ENCODE results near the gene LRRC49.
"Not testable (repeated sequence)": the region's sequence is repeated elsewhere in the genome, so short reads cannot be mapped to it uniquely, and the experiment has no call there.

LRRC49 gene

DNA sequence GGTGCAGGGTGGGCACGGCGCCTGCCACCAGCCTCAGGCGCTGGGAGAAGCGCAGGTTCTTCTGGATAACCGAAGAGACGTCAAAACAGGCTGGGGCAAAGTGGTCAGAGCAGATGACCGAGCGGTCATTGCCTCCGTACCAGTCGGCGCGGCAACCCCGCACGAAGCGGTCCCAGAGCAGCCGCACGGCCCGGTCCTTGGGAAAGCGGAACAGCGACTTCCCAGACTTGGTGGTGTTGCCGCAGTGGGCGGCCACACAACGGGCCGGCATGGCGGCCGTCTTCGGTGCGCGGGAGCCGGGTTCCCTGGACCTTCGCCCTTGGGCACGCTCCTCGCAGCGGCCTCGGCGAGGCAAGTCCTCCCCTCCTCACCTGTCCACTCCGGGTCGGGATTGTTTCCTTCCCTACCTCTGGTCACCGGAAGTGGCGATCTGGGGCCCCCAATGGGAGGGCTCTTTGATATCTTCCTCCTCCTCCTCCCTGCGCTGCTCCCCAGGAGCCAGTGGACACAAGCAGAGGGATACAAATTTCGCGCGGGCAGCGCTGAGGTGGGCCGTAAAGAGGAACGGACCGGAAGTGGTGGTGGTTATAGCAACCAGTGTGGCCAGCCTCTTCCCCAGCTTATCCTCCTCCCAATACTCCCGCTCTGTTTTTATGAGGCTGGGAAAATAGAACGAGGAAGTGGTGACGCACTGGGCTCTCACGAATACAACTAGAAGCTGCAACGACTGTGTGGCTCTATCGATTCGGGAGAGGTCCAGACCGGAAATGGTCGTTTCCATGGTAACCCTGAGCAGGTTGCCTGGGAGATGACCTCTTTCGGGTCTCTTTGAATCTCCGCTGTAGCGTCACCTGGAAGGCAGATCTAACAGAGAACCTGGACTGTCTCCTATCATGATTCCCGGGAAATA is at the start of gene LRRC49, which contains the start of gene THAP10:
Gene LRRC49 (plus strand): TSS at position 825 of the 910 bp plus-strand sequence. CDS start 69 bp downstream, at position 894.
Gene THAP10 (minus strand): TSS at position 432 of the 910 bp plus-strand sequence. CDS start 161 bp downstream, at position 271.
- no peak for FAIRE-seq

GRCh38 chr15:70845602-70846360 is 46.8 kb upstream of the LRRC49 start:
- no peak for FAIRE-seq

DNA sequence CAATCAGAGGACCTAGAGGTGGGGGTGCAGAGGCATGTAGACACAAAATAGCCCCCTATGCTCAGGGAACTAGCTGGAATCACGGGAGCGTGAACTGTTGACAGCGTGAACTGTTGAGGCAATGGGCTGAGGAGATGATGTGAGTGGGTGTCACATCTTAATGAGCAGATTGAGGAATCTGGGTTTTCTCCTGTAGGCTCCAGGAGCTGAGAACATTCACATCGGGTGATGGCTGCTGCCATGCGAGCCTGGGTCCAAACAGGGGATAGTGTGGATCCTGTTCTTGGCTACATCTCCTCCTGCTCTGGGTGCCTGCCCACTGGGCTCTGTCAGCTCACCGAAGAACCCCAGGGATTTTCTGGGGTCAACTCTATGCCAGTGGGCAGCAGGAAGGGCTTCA is 40.7 kb upstream of the LRRC49 start:
- FAIRE-seq = no peak

- FAIRE-seq = no peak
These were observed 39.9 kb upstream of the LRRC49 start for GRCh38 chr15:70852501-70853317.

DNA sequence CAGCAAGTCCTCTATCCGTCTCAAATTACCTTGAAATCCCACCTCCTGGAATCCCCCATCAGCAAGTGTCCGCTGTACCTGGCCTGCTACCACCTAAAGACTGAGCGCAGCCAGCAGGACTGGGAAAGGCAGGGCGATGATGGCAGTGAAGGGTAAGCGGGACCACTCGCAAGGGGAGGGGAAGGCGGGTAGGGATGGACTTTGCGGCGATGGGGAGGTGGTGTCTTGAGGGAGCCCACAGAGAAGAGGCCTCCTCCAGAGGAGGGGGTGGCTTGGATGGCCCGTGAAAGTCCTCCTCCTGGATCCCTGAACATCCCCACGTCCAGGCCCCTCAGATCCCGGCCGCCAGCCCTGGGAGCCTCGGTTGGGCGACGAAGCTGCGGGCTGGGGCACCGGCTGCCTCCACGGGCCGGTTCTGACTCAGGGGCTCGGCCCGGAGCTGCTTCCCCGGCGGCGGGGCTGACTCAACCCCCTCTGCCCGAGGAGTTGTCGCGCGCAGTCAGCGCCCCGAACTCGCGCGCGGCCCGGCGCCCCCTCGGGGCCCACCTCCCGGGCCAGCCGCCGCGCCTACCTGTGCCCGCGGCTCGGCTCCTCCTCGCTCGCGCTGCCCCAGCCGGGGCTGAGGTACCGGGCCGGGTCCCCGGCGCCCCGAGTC is 39.2 kb upstream of the LRRC49 start:
- FAIRE-seq = no peak

DNA sequence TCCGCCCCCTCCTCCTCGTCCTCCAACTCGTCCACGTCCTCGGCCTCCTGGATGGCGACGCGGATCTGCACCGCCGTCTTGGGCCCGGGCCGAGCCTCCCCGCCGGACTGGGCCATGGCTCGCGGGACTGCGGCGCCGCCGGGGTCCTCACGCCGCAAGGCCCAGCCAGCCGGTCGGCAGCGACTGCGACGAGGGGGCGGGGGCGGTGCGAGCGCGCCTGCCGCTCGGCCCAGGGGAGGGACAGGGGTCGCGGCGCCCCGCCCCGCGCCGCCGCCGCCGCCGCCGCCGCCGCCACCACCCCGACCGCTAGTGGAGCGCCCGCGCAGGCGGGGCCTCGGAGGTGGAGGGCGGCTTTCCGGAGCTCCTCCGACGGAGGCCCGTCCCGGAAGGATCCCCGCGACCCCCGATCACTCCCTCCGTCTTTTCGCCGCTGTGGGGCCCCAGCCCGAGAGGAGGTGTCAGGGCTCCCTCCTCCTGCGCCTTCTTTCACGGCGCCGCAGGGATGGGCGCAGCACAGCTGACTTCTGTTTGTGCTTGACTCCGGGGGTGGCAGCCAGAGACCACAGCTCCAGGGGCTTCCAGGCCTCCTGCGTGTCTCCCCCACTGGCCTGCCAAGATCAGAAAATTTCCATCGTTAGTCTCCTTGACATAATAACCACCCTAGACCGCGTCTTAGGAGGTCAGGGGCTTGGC is 38.5 kb upstream of the LRRC49 start, which contains the start of gene LARP6:
Gene LARP6 (minus strand): TSS at position 185 of the 693 bp plus-strand sequence. CDS start 69 bp downstream, at position 116.
- no peak for FAIRE-seq

GRCh38 chr15:70854666-70854976 is 38.0 kb upstream of the LRRC49 start:
- no peak for FAIRE-seq

- FAIRE-seq = no peak
These were observed 36.9 kb upstream of the LRRC49 start for GRCh38 chr15:70855764-70856163.

GRCh38 chr15:70856177-70856883 is 36.3 kb upstream of the LRRC49 start:
- FAIRE-seq = no peak

GRCh38 chr15:70856884-70857561 is 35.6 kb upstream of the LRRC49 start:
- FAIRE-seq = no peak

DNA sequence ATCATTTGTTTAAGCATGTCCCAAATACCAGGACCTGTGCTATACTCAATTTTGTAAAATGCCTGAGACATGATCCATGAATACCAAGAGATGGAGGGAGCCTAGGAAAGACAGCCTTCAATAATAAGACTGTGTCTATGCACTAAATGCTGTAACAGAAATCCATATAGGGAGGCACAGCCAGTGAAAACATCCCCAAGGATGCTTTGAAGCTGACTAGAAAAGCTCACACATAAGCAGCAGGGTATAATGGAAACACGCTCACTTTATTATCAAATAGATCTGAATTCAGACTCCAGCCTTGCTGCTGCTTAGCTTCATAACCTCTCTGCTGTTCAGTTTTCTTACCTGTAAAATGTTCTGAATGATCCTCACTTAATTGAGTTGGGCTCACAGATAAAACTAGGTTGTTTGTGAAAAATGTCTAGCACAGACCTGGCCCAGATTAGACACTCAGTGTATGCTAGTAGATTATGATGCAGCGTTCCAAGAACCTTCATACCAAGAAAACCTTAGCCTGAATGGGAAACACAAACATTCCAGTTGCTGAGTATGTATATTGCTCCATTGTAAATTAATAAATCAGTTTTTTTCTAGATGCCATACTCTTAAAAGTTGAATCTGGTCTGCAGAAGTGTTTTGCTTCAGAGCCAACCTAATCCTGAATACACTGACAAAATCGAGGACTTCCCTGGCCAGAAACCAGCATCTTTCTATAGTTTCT is 34.9 kb upstream of the LRRC49 start:
- no peak for FAIRE-seq

DNA sequence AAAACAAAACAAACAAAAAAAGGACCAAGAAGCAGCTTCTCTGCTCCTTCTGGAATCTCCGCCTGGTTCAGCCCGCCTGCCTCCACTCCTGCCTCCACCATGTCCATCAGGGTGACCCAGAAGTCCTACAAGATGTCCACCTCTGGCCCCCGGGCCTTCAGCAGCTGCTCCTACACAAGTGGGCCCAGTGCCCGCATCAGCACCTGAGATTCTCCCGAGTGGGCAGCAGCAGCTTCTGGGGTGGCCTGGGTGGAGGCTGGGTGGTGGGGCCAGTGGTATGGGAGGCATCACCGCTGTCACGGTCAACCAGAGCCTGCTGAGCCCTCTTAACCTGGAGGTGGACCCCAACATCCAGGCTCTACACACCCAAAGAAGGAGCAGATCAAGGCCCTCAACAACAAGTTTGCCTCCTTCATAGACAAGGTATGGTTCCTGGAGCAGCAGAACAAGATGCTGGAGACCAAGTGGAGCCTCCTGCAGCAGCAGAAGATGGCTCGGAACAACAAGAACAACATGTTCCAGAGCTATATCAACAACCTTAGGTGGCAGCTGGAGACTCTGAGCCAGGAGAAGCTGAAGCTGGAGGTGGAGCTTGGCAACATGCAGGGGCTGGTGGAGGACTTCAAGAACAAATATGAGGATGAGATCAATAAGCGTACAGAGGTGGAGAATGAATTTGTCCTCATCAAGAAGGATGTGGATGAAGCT is 33.9 kb upstream of the LRRC49 start:
- FAIRE-seq = not testable (repeated sequence)

DNA sequence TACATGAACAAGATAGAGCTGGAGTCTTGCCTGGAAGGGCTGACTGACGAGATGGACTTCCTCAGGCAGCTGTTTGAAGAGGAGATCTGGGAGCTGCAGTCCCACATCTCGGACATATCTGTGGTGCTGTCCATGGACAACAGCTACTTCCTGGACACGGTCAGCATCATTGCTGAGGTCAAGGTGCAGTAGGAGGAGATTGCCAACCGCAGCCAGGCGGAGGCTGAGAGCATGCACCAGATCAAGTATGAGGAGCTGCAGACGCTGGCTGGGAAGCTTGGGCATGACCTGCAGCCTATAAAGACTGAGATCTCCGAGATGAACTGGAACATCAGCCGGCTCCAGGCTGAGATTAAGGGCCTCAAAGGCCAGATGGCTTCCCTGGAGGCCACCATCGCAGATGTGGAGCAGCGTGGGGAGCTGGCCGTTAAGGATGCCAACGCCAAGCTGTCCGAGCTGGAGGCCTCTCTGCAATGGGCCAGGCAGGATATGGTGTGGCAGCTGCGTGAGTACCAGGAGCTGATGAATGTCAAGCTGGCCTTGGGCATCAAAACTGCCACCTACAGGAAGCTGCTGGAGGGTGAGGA is 33.2 kb upstream of the LRRC49 start:
- FAIRE-seq = no peak

- no peak for FAIRE-seq
These were observed 32.6 kb upstream of the LRRC49 start for GRCh38 chr15:70859998-70860397.

- no peak for FAIRE-seq
These were observed 29.0 kb upstream of the LRRC49 start for GRCh38 chr15:70863450-70864218.

DNA sequence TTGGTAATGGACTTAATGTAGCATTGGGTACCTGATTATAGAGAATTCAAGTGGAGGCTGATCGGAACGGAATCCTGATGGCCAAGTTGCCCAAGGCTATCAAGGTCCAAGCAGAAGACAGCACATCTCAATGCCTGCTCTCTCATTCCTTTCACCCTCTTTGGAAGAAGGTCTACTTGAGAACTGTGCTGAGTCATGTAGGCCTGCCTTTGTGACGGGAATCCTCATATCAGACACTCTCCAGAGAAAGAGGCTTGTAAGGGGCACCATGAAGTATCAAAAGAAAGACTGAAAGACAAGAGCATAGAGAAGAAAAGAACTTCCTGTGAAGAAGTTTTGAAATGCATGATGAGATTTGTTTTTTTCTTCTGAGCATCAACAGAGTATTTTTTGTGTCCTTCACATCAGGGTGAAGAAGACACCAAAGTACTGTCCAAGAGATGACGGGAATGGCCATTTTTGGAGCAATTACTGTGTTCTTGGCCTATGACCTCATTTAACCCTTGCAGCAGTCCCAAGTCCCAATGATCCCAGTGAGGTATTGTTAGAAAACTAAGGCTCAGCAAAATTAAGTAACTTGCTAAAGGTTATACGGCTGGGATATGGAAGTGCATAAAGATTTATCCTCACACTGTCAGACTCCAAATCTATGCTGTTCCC is 25.5 kb upstream of the LRRC49 start:
- FAIRE-seq = no peak

DNA sequence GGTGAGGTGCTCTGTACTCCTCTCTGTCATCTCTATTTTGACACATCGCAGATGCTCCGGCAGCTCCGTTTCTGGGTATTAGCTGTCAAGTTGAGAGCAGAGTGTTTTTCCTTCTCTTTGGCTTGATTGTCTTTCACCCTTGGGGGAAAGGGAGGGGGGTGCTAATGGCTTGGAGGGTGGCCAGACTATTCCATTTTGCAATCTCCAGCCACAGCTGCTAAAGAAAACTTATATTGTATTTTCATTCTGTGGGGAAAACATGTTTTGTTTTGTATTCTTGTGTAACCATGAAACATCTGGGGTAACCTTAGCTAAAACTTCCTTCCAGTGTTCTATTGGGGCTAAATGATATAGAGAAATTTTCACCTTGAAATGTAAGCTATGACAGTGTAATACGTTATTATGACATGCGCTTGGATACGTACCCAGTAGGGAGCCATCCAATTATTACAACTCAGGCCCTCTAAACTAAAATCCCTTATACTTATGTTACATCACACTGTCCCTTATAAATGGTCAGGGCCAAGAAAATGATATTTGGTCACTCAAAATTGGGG is 24.6 kb upstream of the LRRC49 start:
- no peak for FAIRE-seq

Measured in colon (tissue), 2 donors.